Common myeloid progenitor, CD34-positive (primary cell): Measurements from ENCODE around the gene CDK14.

Source experiments
- CTCF ChIA-PET: fragments of 350-600 bp; sonication (Branson Sonifier 250); formaldehyde crosslinking; loops from one replicate; lab custom pipeline; 2021; ENCODE audit warnings: antibody characterized with exemption; lab: Charles Lee
- POLR2A ChIA-PET: fragments of 350-600 bp; sonication (Branson Sonifier 250); formaldehyde crosslinking; loops from one replicate; lab custom pipeline; 2021; ENCODE audit warnings: antibody characterized with exemption; lab: Charles Lee
- DNase-seq, 3 donors: peaks; one replicate each; pipeline versions ENCODE4 v3.0.0 to v3.0.0-alpha.2; 2013
- H3K27ac ChIP-seq, 2 experiments: 1 replicate in 1 of 2; 2 replicates in 1 of 2; pipeline ENCODE4 v1.7.0; 2013; ENCODE audit warnings: inconsistent platforms in 2 of 2, low read length in 2 of 2, mild to moderate bottlenecking in 2 of 2, low read depth in 1 of 2, moderate library complexity in 1 of 2; ENCODE audit not compliant: severe bottlenecking in 2 of 2, insufficient read depth in 1 of 2, poor library complexity in 1 of 2
- H3K27me3 ChIP-seq, 5 experiments: replicated peaks in 2 of 5; 1 replicate in 3 of 5; 2 replicates in 2 of 5; pipeline versions ENCODE4 v1.6.1 to v1.7.0; 2013; ENCODE audit warnings: low read length in 4 of 5, mild to moderate bottlenecking in 2 of 5, moderate library complexity in 2 of 5, inconsistent platforms in 1 of 5; ENCODE audit not compliant: insufficient read depth in 5 of 5, control insufficient read depth in 4 of 5
- H3K36me3 ChIP-seq, 4 experiments: 1 replicate in 2 of 4; 2 replicates in 2 of 4; pipeline versions ENCODE4 v1.6.1 to v1.7.0; 2013; ENCODE audit warnings: low read length in 3 of 4, control low read depth in 1 of 4, mild to moderate bottlenecking in 1 of 4; ENCODE audit not compliant: control insufficient read depth in 4 of 4, insufficient read depth in 4 of 4
- H3K4me1 ChIP-seq, 4 experiments: 1 replicate in 3 of 4; 2 replicates in 1 of 4; pipeline versions ENCODE4 v1.6.1 to v1.7.1; 2013; ENCODE audit warnings: low read length in 3 of 4, mild to moderate bottlenecking in 3 of 4, control low read depth in 1 of 4, inconsistent platforms in 1 of 4, moderate library complexity in 1 of 4; ENCODE audit not compliant: control insufficient read depth in 4 of 4, insufficient read depth in 4 of 4; ENCODE audit errors: control extremely low read depth in 1 of 4
- H3K4me3 ChIP-seq, 7 experiments: 1 replicate in 4 of 7; 2 replicates in 3 of 7; pipeline versions ENCODE4 v1.5.1 to v1.7.0; 2013; ENCODE audit warnings: mild to moderate bottlenecking in 7 of 7, low read length in 6 of 7, moderate library complexity in 6 of 7, inconsistent platforms in 2 of 7, low read depth in 2 of 7, control low read depth in 1 of 7; ENCODE audit not compliant: insufficient read depth in 4 of 7, control insufficient read depth in 1 of 7; ENCODE audit errors: extremely low read depth in 1 of 7
- H3K9me3 ChIP-seq, 5 experiments: 1 replicate in 4 of 5; 2 replicates in 1 of 5; pipeline versions ENCODE4 v1.6.1 to v1.7.1; 2013; ENCODE audit warnings: low read length in 4 of 5, mild to moderate bottlenecking in 2 of 5, inconsistent platforms in 1 of 5, low read depth in 1 of 5, moderate library complexity in 1 of 5; ENCODE audit not compliant: control insufficient read depth in 4 of 5, insufficient read depth in 2 of 5; ENCODE audit errors: control extremely low read depth in 1 of 5
- WGBS: methylation state at CpG from one replicate; pipeline ENCODE4 v1.1.5; 2013; ENCODE audit not compliant: insufficient coverage; 5-methylcytosine and 5-hydroxymethylcytosine counted together

Gene CDK14

DNA sequence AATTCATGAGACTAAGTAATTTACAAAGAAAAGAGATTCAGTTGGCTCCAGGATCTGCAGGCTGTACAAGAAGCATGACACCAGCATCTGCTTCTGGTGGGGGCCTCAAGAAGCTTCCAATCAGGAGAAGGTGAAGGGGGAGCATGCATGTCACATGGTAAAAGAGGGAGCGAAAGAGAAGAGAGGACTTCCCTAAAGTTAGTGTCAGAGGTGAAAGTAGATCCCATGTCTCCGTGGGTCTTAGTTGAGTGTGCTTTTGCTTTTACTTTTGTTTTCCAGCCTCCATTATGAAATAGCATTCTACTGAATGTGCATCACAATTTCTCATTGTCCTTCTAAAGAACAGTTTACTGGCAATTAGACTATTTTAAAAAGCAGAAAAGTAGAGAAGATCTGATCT is 454.6 kb downstream of the CDK14 start:
- Histone ChIP-seq H3K27ac (no peak overlapping the region), H3K9me3 (no peaks in the 10 kb centered on the region), H3K4me1 (no peaks in the 10 kb centered on the region), H3K4me3 (peak overlapping the region in 1 of 7 experiments; percentile 10), H3K27me3 (peaks cover 0 to 5% (median 0%) of the 10 kb centered on the region in 5 experiments), H3K36me3 (no peaks in the 10 kb centered on the region)
- ChIA-PET CTCF (no interaction called here), POLR2A (no interaction called here)
- 88% methylated on average over 1 of the region's 2 CpGs for WGBS
- DNase-seq = peak in 2 of 3 donors; percentile 39 to 45

DNA sequence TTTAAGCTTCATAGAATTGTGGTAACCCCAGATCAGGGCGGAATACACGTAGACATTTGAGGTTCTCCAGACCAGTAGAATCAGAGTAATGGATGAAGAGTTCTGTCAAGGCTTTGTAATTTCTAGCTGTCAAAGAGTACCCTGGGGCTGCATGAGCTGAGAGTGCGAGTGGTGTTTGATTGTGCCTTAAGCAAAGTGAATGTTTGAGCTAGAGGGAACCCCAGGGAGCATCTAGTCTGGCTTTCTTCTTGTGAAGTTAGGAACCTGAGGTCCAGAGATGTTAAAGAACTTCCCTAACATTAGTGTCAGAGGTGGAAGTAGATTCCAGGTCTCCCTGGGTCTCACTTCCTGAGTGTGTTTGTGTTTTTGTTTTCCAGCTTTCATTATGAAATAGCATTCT is 455.8 kb downstream of the CDK14 start:
- whole genome bisulfite sequencing = 100% methylated on average over 3 of the region's 3 CpGs
- ChIA-PET POLR2A (no interaction called here), CTCF (no interaction called here)

DNA sequence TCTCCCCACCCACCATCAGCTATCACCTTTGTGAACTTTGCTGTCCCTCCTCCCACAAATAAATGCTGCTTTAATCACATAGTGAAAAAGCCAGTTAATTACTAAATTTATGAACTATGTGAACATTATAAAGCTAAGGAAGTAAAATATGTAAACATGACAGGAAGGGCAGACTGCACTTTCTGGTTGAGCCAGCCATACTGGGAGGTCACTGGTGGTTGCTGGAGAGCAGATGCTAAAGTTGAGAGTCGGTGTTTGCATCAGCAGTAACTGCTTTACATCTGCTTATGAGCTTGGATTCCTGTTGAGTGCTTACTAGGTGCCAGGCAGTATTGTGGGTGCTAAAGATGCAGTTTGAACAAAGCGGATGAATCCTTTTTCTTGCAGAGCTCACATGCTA is 458.3 kb downstream of the CDK14 start:
- 100% methylated on average over 1 of the region's 2 CpGs for WGBS
- DNase-seq = no peak
- no peaks in the 10 kb centered on the region for H3K9me3 ChIP-seq
- ChIA-PET CTCF (no interaction called here), POLR2A (no interaction called here)
- no peaks in the 10 kb centered on the region for H3K36me3 ChIP-seq
- no peak overlapping the region for H3K27ac ChIP-seq
- peaks cover 0 to 2% (median 0%) of the 10 kb centered on the region in 5 experiments for H3K27me3 ChIP-seq
- no peaks in the 10 kb centered on the region for H3K4me1 ChIP-seq
- no peak overlapping the region for H3K4me3 ChIP-seq

More for the DNA sequence above, 455.8 kb downstream of the CDK14 start:
- Histone ChIP-seq H3K9me3 (no peaks in the 10 kb centered on the region), H3K4me3 (no peak overlapping the region), H3K4me1 (no peaks in the 10 kb centered on the region), H3K27me3 (peaks cover 0 to 5% (median 0%) of the 10 kb centered on the region in 5 experiments), H3K27ac (no peak overlapping the region), H3K36me3 (no peaks in the 10 kb centered on the region)
- DNase-seq = no peak

DNA sequence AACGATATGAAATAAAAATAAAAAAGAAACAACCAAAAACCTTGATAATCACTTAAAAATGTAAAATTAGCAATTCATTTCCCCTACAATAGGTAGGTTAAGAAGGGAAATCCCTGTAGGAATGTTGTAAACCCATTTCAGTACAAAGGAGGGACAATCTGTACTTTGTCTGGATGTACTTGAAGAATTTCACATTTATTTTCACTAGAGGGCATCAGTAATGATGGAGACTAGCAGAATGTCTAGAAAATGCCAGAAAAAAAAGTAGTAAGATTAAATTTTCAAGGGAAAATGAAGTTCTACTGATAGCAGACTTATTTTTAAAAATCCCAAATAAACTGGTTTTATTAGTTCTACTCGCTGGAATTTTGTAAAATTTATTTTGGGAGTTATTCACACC is 459.1 kb downstream of the CDK14 start:
- Histone ChIP-seq H3K4me3 (no peak overlapping the region), H3K36me3 (no peaks in the 10 kb centered on the region), H3K4me1 (no peaks in the 10 kb centered on the region), H3K27ac (no peak overlapping the region), H3K9me3 (no peaks in the 10 kb centered on the region), H3K27me3 (peaks cover 0 to 2% (median 0%) of the 10 kb centered on the region in 5 experiments)
- POLR2A ChIA-PET = no interaction called here
- no peak for DNase-seq
- CTCF ChIA-PET = no interaction called here
- WGBS = no CpG with 5 or more reads among the region's 2 CpGs

DNA sequence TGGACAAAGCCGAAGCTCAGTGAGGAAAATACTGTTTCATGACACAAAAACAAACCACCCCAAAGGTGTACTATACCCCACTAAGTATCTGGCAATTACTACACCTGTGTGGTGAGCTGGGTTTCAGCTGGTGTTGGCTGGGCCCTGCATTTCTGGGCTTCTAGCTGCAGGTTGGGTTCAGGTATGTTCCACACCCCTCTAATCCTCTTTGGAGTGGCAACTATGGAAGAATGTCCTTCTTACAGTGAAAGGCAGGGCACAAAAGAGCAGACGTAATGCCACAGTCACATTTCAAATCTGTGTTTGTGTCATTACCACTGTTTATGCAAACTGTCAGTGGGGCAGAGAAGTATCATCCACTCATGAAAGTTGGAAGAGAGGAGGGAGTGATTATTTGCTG is 466.6 kb downstream of the CDK14 start:
- CTCF ChIA-PET = interaction anchor here (1.4 kb wide), 1 partner anchor 15 kb away, joined by 4 read pairs; no protein-coding TSS in a partner anchor
- POLR2A ChIA-PET = no interaction called here
- Histone ChIP-seq H3K36me3 (no peaks in the 10 kb centered on the region), H3K9me3 (no peaks in the 10 kb centered on the region), H3K27me3 (no peaks in the 10 kb centered on the region), H3K4me1 (no peaks in the 10 kb centered on the region), H3K4me3 (no peak overlapping the region), H3K27ac (no peak overlapping the region)
- WGBS = no CpG with 5 or more reads among the region's 2 CpGs
- DNase-seq = no peak

DNA sequence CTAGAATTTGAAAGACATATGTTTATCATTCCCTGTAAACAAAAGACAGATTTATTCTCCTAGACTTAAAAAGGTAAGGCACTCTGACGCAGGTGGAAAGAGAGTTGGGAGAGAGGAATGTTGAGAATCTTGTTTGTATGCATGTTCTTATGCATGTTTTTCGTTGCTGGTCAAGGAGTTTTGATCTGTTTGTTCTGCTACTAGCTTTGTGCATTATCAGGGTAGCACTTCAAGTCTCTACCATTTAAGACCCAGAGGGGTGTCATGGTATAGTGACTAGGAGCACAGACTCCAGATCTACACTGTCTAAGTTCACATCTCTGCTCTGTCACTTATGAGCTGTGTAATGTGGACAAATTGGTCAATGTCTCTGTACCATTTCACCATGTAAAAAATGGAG is 467.9 kb downstream of the CDK14 start:
- H3K27ac ChIP-seq = no peak overlapping the region
- H3K4me3 ChIP-seq = no peak overlapping the region
- CTCF ChIA-PET = no interaction called here

DNA sequence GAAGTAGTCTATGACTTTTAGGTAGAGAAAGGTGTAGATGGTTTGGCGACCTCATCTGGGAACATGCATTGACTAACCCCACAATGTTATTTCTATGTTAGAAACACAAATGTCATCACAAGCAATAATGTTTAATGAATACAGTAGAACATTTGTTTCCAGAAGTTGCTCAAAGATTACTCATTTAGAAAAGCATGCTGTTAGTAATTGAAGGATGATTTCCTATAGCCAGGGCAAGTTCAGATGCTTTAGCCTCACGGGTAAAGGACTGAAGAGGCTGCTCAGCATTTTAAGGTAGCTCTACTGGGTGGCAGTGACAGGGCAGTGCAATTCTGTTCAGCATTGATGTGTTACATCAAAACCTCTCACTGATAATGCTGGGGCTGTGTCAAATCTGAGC is 468.8 kb downstream of the CDK14 start:
- 100% methylated on average over 1 of the region's 2 CpGs for WGBS
- H3K36me3 ChIP-seq = no peaks in the 10 kb centered on the region
- ChIA-PET CTCF (no interaction called here), POLR2A (no interaction called here)
- H3K9me3 ChIP-seq = no peaks in the 10 kb centered on the region
- no peak for DNase-seq
- no peaks in the 10 kb centered on the region for H3K4me1 ChIP-seq
- no peak overlapping the region for H3K4me3 ChIP-seq
- no peaks in the 10 kb centered on the region for H3K27me3 ChIP-seq
- no peak overlapping the region for H3K27ac ChIP-seq

More for the DNA sequence above, 467.9 kb downstream of the CDK14 start:
- DNase-seq = no peak
- H3K27me3 ChIP-seq = no peaks in the 10 kb centered on the region
- WGBS = no CpG with 5 or more reads among the region's 2 CpGs
- H3K4me1 ChIP-seq = no peaks in the 10 kb centered on the region
- H3K36me3 ChIP-seq = no peaks in the 10 kb centered on the region
- H3K9me3 ChIP-seq = no peaks in the 10 kb centered on the region
- POLR2A ChIA-PET = no interaction called here
